Stimulated activated CD4-positive, alpha-beta T cell treated with anti-CD3 and anti-CD28 coated beads, Interleukin-15, amount 100 ng/mL, for 48 hours (primary cell): ENCODE measurements around the gene SIM1.

Experiments
- DNase-seq, 2 donors: peaks; one replicate each; pipeline ENCODE4 v3.0.0-alpha.2; 2020; ENCODE audit warnings: low read depth in 2 of 2

The SIM1 gene

GRCh38 chr6:100456141-100456907, 8.4 kb downstream of the SIM1 start:
- DNase-seq: no peak

GRCh38 chr6:100455230-100456124, 9.2 kb downstream of the SIM1 start:
- DNase-seq: no peak

- no peak for DNase-seq
Measured at GRCh38 chr6:100454551-100455229, 10.0 kb downstream of the SIM1 start.

DNA sequence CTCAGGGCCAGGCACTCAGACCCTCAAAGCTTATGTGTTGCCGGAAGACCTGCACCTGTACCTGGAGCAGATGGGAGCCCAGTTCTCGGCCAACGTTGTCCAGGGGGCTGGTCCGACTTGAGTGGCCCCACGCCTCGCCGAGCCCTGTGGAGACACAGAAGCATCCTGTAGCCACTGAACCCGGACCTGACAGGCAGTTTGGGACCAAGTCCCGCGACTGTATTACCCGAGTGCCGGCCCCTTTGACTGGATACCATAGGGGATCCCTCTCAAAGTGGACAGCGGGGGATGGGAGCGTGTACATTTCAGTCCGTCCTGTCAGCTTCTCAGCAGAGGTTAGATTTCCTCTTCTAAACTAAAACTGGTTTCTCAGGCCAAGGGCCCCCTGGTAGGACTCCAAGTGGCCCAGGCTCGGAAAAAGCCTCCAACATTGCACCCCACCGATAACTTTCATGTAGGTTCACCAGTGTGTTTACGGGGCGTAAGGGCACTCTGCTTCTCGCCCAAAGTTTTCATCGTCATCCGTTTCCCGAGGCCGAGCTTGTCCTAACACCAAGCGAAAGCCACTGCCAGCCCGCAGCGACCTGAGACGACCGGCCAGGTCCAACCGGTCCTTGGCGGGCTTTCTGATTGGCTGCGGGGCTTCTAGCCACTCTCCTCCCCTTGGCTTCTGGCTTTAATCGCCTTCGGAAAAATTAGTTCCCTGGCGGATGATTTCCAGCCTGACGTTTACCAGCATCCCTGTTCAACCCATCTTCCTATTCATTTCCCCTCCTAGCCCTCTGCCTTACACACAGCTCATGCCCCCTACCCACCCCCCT, 10.8 kb downstream of the SIM1 start:
- DNase-seq: no peak

GRCh38 chr6:100452998-100453397, 11.7 kb downstream of the SIM1 start:
- no peak for DNase-seq

- no peak for DNase-seq
Measured at GRCh38 chr6:100451577-100451976, 13.1 kb downstream of the SIM1 start.

DNA sequence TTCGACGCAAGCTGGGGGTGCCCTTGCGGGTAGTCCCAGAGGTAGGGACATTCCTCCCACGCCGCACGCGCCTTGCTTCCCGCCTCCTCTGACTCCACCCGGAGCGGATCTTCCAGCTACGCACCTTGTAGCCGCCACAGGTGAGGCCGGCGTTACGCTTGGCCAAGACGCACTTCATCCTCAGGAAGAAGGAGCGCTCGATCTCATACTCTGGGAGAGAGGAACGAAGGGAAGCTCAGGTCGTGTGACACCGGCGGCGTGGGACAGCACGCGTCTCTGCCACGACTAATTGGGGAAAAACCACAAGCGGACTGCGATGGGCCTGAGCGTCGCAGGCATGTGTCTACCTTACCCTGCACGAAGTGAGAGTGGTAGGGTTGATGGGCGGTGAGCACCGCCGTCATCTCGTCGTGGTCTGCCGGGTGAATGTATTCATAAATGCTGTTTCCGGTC, 15.5 kb downstream of the SIM1 start:
- no peak for DNase-seq

- DNase-seq: no peak
Measured at GRCh38 chr6:100447900-100448748, 16.6 kb downstream of the SIM1 start.

GRCh38 chr6:100447081-100447899, 17.4 kb downstream of the SIM1 start:
- no peak for DNase-seq

GRCh38 chr6:100446115-100447080, 18.3 kb downstream of the SIM1 start:
- no peak for DNase-seq

- no peak for DNase-seq
Measured at GRCh38 chr6:100445512-100445911, 19.2 kb downstream of the SIM1 start.

GRCh38 chr6:100440935-100441334, 23.8 kb downstream of the SIM1 start:
- no peak for DNase-seq

- no peak for DNase-seq
Measured at GRCh38 chr6:100435299-100435698, 29.4 kb downstream of the SIM1 start.

GRCh38 chr6:100433726-100434435, 30.8 kb downstream of the SIM1 start:
- DNase-seq: no peak

- DNase-seq: no peak
Measured at GRCh38 chr6:100432136-100432535, 32.6 kb downstream of the SIM1 start.

DNA sequence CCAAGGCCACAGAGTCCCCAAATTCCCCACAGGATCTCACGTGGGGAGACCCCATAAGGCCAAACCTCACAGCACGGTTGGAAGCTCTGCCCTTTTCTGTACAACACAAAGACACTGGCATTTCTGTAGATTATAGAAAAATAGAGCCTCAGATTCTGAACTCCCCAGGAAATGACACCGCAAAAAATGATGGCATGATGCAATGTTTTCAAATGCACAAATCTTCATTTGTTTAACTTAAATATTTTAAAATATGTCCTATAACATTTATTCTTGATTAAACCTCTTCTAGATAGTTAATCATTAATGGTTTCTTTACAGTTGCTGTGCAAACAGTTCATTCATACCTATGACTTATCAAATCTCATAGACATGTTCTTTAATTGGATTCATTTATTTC, 33.8 kb downstream of the SIM1 start:
- no peak for DNase-seq

DNA sequence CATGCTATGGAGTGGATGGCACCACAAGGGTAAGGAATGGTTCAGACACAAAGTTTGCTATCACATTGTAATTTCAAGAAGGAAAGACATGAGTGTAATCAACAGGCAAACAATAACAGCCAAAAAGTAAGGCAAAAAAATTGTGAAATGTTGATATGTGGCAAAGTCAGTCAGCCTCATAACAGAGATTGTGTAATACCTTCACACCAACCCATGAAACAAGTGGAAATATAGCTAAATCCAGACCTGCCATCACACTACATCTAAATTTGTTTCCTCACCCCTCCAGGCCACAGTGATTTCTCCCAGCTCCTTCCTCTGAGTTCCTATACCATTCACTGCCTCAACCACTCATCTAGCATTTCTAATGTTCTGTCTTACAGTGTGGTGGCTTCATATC, 37.3 kb downstream of the SIM1 start:
- no peak for DNase-seq
